BLaER1 treated with 17β-estradiol and CSF1 and Interleukin-3, amounts not matched to agents 10 nM and 100 nM (cell line): ENCODE results near the gene KIF2B.

Experiments
- H3K27ac ChIP-seq, 11 experiments: shearing (Covaris generic); formaldehyde crosslinking; 2 replicates each; pipeline ENCODE4 v1.8.1; 2022
- H3K27me3 ChIP-seq, 11 experiments: shearing (Covaris generic); formaldehyde crosslinking; 2 replicates each; pipeline ENCODE4 v1.8.1; 2022
- H3K36me3 ChIP-seq, 11 experiments: shearing (Covaris generic); formaldehyde crosslinking; 2 replicates each; pipeline ENCODE4 v1.8.1; 2022
- H3K4me1 ChIP-seq, 10 experiments: shearing (Covaris generic); formaldehyde crosslinking; 2 replicates each; pipeline ENCODE4 v1.8.1; 2022
- H3K4me2 ChIP-seq, 11 experiments: shearing (Covaris generic); formaldehyde crosslinking; 2 replicates each; pipeline ENCODE4 v1.8.1; 2022
- H3K4me3 ChIP-seq, 10 experiments: shearing (Covaris generic); formaldehyde crosslinking; 2 replicates each; pipeline ENCODE4 v1.8.1; 2022
- H3K9ac ChIP-seq, 11 experiments: shearing (Covaris generic); formaldehyde crosslinking; 2 replicates each; pipeline ENCODE4 v1.8.1; 2022
- H3K9me3 ChIP-seq, 11 experiments: shearing (Covaris generic); formaldehyde crosslinking; replicated peaks in 1 of 11; 2 replicates each; pipeline ENCODE4 v1.8.1; 2022
- H4K20me1 ChIP-seq, 11 experiments: shearing (Covaris generic); formaldehyde crosslinking; 2 replicates each; pipeline ENCODE4 v1.8.1; 2022
- Cebpa-rat ChIP-seq, 11 experiments: shearing (Covaris generic); IDR thresholded peaks; 2 replicates each; pipeline ENCODE4 v1.8.1; 2022

The KIF2B gene, protein sequence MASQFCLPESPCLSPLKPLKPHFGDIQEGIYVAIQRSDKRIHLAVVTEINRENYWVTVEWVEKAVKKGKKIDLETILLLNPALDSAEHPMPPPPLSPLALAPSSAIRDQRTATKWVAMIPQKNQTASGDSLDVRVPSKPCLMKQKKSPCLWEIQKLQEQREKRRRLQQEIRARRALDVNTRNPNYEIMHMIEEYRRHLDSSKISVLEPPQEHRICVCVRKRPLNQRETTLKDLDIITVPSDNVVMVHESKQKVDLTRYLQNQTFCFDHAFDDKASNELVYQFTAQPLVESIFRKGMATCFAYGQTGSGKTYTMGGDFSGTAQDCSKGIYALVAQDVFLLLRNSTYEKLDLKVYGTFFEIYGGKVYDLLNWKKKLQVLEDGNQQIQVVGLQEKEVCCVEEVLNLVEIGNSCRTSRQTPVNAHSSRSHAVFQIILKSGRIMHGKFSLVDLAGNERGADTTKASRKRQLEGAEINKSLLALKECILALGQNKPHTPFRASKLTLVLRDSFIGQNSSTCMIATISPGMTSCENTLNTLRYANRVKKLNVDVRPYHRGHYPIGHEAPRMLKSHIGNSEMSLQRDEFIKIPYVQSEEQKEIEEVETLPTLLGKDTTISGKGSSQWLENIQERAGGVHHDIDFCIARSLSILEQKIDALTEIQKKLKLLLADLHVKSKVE

DNA sequence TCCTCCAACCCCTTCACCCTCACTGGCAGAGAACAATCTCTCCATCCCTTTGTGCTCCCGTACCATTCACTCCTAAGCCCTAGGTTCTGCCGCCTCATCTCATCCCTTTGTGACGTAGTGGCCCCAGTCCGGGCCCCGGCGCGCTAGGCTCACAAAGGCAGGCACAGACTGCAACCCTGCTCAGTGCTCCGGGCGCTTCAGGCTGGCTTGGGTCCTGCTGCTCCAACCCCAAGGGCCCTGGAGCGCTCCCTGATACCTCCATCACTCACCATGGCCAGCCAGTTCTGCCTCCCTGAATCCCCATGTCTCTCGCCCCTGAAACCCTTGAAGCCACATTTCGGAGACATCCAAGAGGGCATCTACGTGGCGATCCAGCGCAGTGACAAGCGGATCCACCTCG is at the start of gene KIF2B:
TSS of gene KIF2B (plus strand) at position 164 of the 400 bp plus-strand sequence. CDS start at position 271, 107 bp downstream.
- Histone ChIP-seq H3K36me3 (no peaks in the 10 kb centered on the region), H3K27ac (no peak within 1 kb of the TSS), H3K4me1 (peaks cover 0 to 27% (median 15%) of the 10 kb centered on the region in 10 experiments; a peak in 14 of 20 replicates), H3K9ac (no peak within 1 kb of the TSS), H3K4me2 (no peak within 1 kb of the TSS), H3K27me3 (no peaks in the 10 kb centered on the region), H3K4me3 (no peak within 1 kb of the TSS), H3K9me3 (peaks cover 12 to 20% (median 14%) of the 10 kb centered on the region in 11 experiments; a peak in 20 of 22 replicates), H4K20me1 (no peaks in the 10 kb centered on the region)
- TF ChIP-seq Cebpa-rat (IDR thresholded peaks at IDR 0.05) = no peak

DNA sequence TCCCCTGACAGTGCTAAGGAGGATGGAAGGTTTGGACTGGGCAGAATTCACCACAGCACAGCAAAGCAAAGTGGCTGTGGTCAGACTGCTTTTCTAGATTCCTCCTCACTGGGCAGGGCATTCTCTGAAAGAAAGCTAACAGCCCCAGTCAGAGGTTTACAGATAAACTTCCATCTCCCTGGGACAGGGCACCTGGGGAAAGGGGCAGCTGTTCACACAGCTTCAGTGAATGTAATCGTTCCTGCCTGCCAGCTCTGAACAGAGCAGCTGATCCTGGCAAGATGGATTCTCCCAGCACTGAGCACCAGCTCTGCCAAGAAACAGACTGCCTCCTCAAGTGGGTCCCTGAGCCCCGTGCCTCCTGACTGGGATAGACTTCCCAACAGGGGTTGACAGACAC is 42.4 kb upstream of the KIF2B start:
- Histone ChIP-seq H3K36me3 (no peaks in the 10 kb centered on the region), H3K9me3 (no peaks in the 10 kb centered on the region), H3K4me1 (no peaks in the 10 kb centered on the region; a peak in 1 of 20 replicates), H4K20me1 (no peaks in the 10 kb centered on the region), H3K4me3 (no peak overlapping the region), H3K9ac (no peak overlapping the region), H3K4me2 (no peak overlapping the region), H3K27me3 (no peaks in the 10 kb centered on the region), H3K27ac (no peak overlapping the region)
- TF ChIP-seq Cebpa-rat (IDR thresholded peaks at IDR 0.05) = no peak

- Histone ChIP-seq H3K27ac (no peak overlapping the region), H4K20me1 (no peaks in the 10 kb centered on the region), H3K4me1 (peaks cover 0 to 16% (median 6%) of the 10 kb centered on the region in 10 experiments; a peak in 8 of 20 replicates), H3K36me3 (no peaks in the 10 kb centered on the region), H3K27me3 (no peaks in the 10 kb centered on the region), H3K4me2 (peak overlapping the region in 7 of 11 experiments; percentile 12 to 60 (median 42); a peak in 12 of 22 replicates), H3K9ac (no peak overlapping the region), H3K9me3 (no peaks in the 10 kb centered on the region), H3K4me3 (no peak overlapping the region)
- no peak for TF ChIP-seq Cebpa-rat (IDR thresholded peaks at IDR 0.05)
These were observed 31.2 kb upstream of the KIF2B start for GRCh38 chr17:53791551-53791950.

GRCh38 chr17:53792451-53792850 is 30.3 kb upstream of the KIF2B start:
- no peak for TF ChIP-seq Cebpa-rat (IDR thresholded peaks at IDR 0.05)
- Histone ChIP-seq H3K27ac (no peak overlapping the region), H3K4me3 (no peak overlapping the region), H3K36me3 (no peaks in the 10 kb centered on the region), H3K27me3 (no peaks in the 10 kb centered on the region), H3K9ac (no peak overlapping the region), H3K4me2 (no peak overlapping the region; a peak in 2 of 22 replicates), H4K20me1 (no peaks in the 10 kb centered on the region), H3K9me3 (no peaks in the 10 kb centered on the region), H3K4me1 (peaks cover 0 to 14% (median 6%) of the 10 kb centered on the region in 10 experiments; a peak in 8 of 20 replicates)

DNA sequence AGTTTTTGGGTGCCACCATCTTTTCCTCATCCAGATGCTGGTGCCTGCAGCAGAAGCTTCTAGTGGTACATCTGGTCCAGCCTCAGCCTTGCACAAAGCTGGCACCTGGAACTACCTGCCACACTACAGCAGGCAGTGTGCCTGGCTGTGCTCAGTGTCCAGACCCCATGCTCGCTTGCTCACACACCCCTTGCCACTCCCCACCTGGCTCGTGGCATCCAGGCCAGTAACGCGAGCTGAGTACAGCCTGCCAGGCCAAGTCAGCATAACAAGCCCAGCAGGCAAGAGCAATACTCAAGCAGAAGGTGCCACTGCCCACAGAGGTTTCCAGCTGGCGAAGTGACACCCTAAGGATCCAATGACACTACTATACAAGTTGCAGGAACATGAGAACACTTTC is 29.7 kb upstream of the KIF2B start:
- peaks cover 0 to 14% (median 6%) of the 10 kb centered on the region in 10 experiments; a peak in 8 of 20 replicates for H3K4me1 ChIP-seq
- H3K36me3 ChIP-seq = no peaks in the 10 kb centered on the region
- H3K9me3 ChIP-seq = no peaks in the 10 kb centered on the region
- H3K4me3 ChIP-seq = no peak overlapping the region
- no peaks in the 10 kb centered on the region for H4K20me1 ChIP-seq
- TF ChIP-seq Cebpa-rat (IDR thresholded peaks at IDR 0.05) = no peak
- H3K4me2 ChIP-seq = no peak overlapping the region
- no peaks in the 10 kb centered on the region for H3K27me3 ChIP-seq
- no peak overlapping the region for H3K27ac ChIP-seq
- H3K9ac ChIP-seq = no peak overlapping the region

GRCh38 chr17:53794875-53795274 is 27.9 kb upstream of the KIF2B start:
- Histone ChIP-seq H3K4me1 (peaks cover 0 to 14% (median 6%) of the 10 kb centered on the region in 10 experiments; a peak in 8 of 20 replicates), H3K9ac (no peak overlapping the region), H3K36me3 (no peaks in the 10 kb centered on the region), H3K27ac (no peak overlapping the region), H3K27me3 (no peaks in the 10 kb centered on the region), H3K4me3 (no peak overlapping the region), H3K4me2 (no peak overlapping the region), H4K20me1 (no peaks in the 10 kb centered on the region), H3K9me3 (no peaks in the 10 kb centered on the region)
- TF ChIP-seq Cebpa-rat (IDR thresholded peaks at IDR 0.05) = no peak

GRCh38 chr17:53796642-53797041 is 26.1 kb upstream of the KIF2B start:
- no peak for TF ChIP-seq Cebpa-rat (IDR thresholded peaks at IDR 0.05)
- no peaks in the 10 kb centered on the region for H3K36me3 ChIP-seq
- no peak overlapping the region for H3K9ac ChIP-seq
- no peak overlapping the region for H3K4me2 ChIP-seq
- H4K20me1 ChIP-seq = no peaks in the 10 kb centered on the region
- no peaks in the 10 kb centered on the region for H3K27me3 ChIP-seq
- peaks cover 0 to 8% (median 3%) of the 10 kb centered on the region in 10 experiments; a peak in 8 of 20 replicates for H3K4me1 ChIP-seq
- no peak overlapping the region for H3K4me3 ChIP-seq
- no peaks in the 10 kb centered on the region for H3K9me3 ChIP-seq
- no peak overlapping the region for H3K27ac ChIP-seq

DNA sequence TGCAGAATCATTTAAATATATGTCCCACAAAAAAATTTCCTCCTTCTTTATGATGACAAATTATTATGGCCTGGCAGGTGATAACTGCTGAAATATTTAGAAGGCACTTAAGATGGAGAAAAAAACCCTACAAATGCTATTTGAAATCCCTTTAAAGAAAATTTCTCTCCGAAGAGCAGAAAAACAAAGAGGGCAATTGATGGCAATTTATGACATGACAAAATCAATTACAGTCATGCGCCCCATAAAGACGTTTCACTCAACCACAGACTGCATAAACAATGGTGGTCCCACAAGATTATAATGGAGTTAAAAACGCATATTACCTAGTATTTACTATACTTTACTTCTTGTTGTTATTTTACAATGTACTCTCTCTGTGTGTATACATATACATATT is 25.2 kb upstream of the KIF2B start:
- no peaks in the 10 kb centered on the region for H3K9me3 ChIP-seq
- H3K27ac ChIP-seq = no peak overlapping the region
- H3K4me1 ChIP-seq = no peaks in the 10 kb centered on the region
- H3K36me3 ChIP-seq = no peaks in the 10 kb centered on the region
- no peak overlapping the region for H3K9ac ChIP-seq
- no peak for TF ChIP-seq Cebpa-rat (IDR thresholded peaks at IDR 0.05)
- H3K27me3 ChIP-seq = no peaks in the 10 kb centered on the region
- no peak overlapping the region for H3K4me3 ChIP-seq
- no peak overlapping the region for H3K4me2 ChIP-seq
- H4K20me1 ChIP-seq = no peaks in the 10 kb centered on the region

DNA sequence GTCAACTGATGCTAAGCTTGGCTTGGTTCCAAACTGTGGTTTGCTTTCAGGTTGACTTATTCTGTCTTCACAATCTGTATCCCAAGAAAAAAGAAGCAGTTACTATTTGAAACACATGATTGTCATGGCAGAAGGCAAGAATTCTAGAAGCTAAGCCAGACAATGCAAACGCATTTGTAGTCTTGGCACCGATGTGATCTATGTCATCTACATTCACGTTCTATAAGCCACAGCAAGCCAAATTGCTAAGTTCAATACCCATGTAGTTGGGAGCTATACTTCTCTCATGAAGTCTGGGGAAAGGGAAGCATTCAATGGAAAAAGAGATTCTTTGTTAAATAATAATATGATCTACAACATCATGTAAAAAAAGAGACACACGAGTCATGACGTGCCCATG is 18.3 kb upstream of the KIF2B start:
- no peak for TF ChIP-seq Cebpa-rat (IDR thresholded peaks at IDR 0.05)
- Histone ChIP-seq H4K20me1 (no peaks in the 10 kb centered on the region), H3K9me3 (no peaks in the 10 kb centered on the region), H3K9ac (no peak overlapping the region), H3K27me3 (no peaks in the 10 kb centered on the region), H3K4me1 (no peaks in the 10 kb centered on the region), H3K4me3 (no peak overlapping the region), H3K27ac (no peak overlapping the region), H3K36me3 (no peaks in the 10 kb centered on the region), H3K4me2 (no peak overlapping the region)
